Esophagus squamous epithelium (tissue), 4 donors: ENCODE data around the gene CDKN2B.

Source experiments
- CTCF ChIP-seq, 6 experiments: fragments of 450-650 bp in 4 of 6; fragments of 200-600 bp in 2 of 6; sonication (generic) in 2 of 6; IDR thresholded peaks; one replicate each; pipeline ENCODE4 v1.5.1; 2016 to 2019; ENCODE audit warnings: antibody characterized with exemption in 6 of 6, mild to moderate bottlenecking in 4 of 6, moderate library complexity in 4 of 6
- POLR2A ChIP-seq, 4 donors: fragments of 450-650 bp; IDR thresholded peaks; one replicate each; pipeline ENCODE4 v1.6.1; 2017; ENCODE audit warnings: antibody characterized with exemption in 4 of 4, mild to moderate bottlenecking in 4 of 4, moderate library complexity in 3 of 4

GRCh38 chr9:22010866-22011625 lies 1.9 kb upstream of the CDKN2B start:
- TF ChIP-seq CTCF (IDR thresholded peaks at IDR 0.05) (no peak), POLR2A (IDR thresholded peaks at IDR 0.05) (no peak)
